GM12878 (cell line): Measurements from ENCODE around the gene GGCX. TPM values are rescaled to one million over a fixed set of nuclear protein-coding genes. Genes with fewer than 3 reads are reported as not detected.

ENCODE experiments used
- ATAC-seq: fragments of 200-7000 bp; cut with Tn5 transposase; 3 replicates; pipeline ENCODE4 v1.9.1; 2020; ENCODE audit warnings: mild to moderate bottlenecking, moderate library complexity
- BruUV-seq: library from RNA; stranded (reverse); fragments of 400-500 nt; replicated peaks from 2 replicates; lab custom pipeline; 2021; lab: Mats Ljungman, UMichigan
- CTCF ChIA-PET: fragments of 300-600 bp; sonication (Branson Sonifier 250); formaldehyde crosslinking; extraction: SDS; loops from one replicate; lab custom pipeline; 2021; ENCODE audit warnings: inconsistent platforms; lab: Yijun Ruan, JAX
- POLR2A ChIA-PET: fragments of 350-600 bp; formaldehyde crosslinking; extraction: SDS; loops from one replicate; lab custom pipeline; 2021; ENCODE audit warnings: inconsistent platforms; lab: Charles Lee
- RAD21 ChIA-PET: fragments of 300-600 bp; sonication (Branson Sonifier 250); formaldehyde crosslinking; loops from one replicate; lab custom pipeline; 2023; ENCODE audit warnings: antibody characterized with exemption; ENCODE audit not compliant: unreplicated experiment; lab: Charles Lee
- SMC1A ChIA-PET: fragments of 300-600 bp; sonication (Branson Sonifier 250); formaldehyde crosslinking; loops from one replicate; lab custom pipeline; 2023; ENCODE audit not compliant: unreplicated experiment, uncharacterized antibody; lab: Charles Lee
- DNase-seq: peaks from one replicate; pipeline ENCODE4 v3.0.0-alpha.2; 2011; ENCODE audit warnings: low read depth, low spot score
- FAIRE-seq: peaks from 3 replicates; lab custom pipeline; 2011; peaks lifted over from hg19 to GRCh38; lab: Jason Lieb, UNC
- H2AFZ ChIP-seq: 2 replicates; pipeline ENCODE4 v1.6.0; 2011; ENCODE audit warnings: low read depth, low read length, control low read depth; ENCODE audit not compliant: control insufficient read depth
- H3K27ac ChIP-seq: 2 replicates; pipeline ENCODE4 v1.5.1; 2011; ENCODE audit warnings: control low read depth; ENCODE audit not compliant: control insufficient read depth, insufficient read depth
- H3K27me3 ChIP-seq, 2 experiments: replicated peaks in 1 of 2; 2 replicates each; pipeline versions ENCODE4 v1.6.0 to v1.6.1; 2011; ENCODE audit warnings: low read length in 1 of 2; ENCODE audit not compliant: control insufficient read depth in 2 of 2, insufficient read depth in 2 of 2
- H3K36me3 ChIP-seq, 2 experiments: 2 replicates each; pipeline ENCODE4 v1.5.1; 2011; ENCODE audit warnings: low read length in 1 of 2; ENCODE audit not compliant: control insufficient read depth in 2 of 2, insufficient read depth in 2 of 2
- H3K4me1 ChIP-seq: 2 replicates; pipeline ENCODE4 v1.6.1; 2011; ENCODE audit warnings: mild to moderate bottlenecking, low read length, moderate library complexity, mixed read lengths; ENCODE audit not compliant: control insufficient read depth, insufficient read depth
- H3K4me2 ChIP-seq: 2 replicates; pipeline ENCODE4 v1.6.0; 2011; ENCODE audit warnings: control low read depth; ENCODE audit not compliant: control insufficient read depth, insufficient read depth
- H3K4me3 ChIP-seq: fragments of 200-600 bp; sonication (generic); 2 replicates; pipeline ENCODE4 v1.5.1; 2016
- H3K79me2 ChIP-seq: 2 replicates; pipeline ENCODE4 v1.6.0; 2011; ENCODE audit warnings: low read length; ENCODE audit not compliant: control insufficient read depth, insufficient read depth
- H3K9ac ChIP-seq: 2 replicates; pipeline ENCODE4 v1.8.0; 2011; ENCODE audit warnings: low read length, control low read depth, mixed read lengths; ENCODE audit not compliant: control insufficient read depth, insufficient read depth
- H3K9me3 ChIP-seq: replicated peaks from 3 replicates; pipeline ENCODE4 v1.5.1; 2011; ENCODE audit warnings: mild to moderate bottlenecking, low read length; ENCODE audit not compliant: control insufficient read depth, insufficient read depth
- H4K20me1 ChIP-seq: 2 replicates; pipeline ENCODE4 v1.6.0; 2011; ENCODE audit not compliant: control insufficient read depth, insufficient read depth
- BMI1 ChIP-seq: fragments of 450-650 bp; IDR thresholded peaks from 2 replicates; pipeline ENCODE4 v1.6.1; 2016; ENCODE audit warnings: mild to moderate bottlenecking, moderate library complexity, borderline replicate concordance
- CHD1 ChIP-seq: IDR thresholded peaks from 2 replicates; pipeline ENCODE4 v1.6.1; 2012; ENCODE audit warnings: low read depth, low read length, improper control_type of control experiment
- EZH2 ChIP-seq: IDR thresholded peaks from 2 replicates; pipeline ENCODE4 v1.6.1; 2012; ENCODE audit warnings: low read depth, mild to moderate bottlenecking, control low read depth, inconsistent platforms, low read length, borderline replicate concordance; ENCODE audit not compliant: control insufficient read depth
- HCFC1 ChIP-seq: fragments of 150-350 bp; IDR thresholded peaks from 2 replicates; pipeline ENCODE4 v1.6.1; 2014; ENCODE audit warnings: low read length
- IKZF1 ChIP-seq: fragments of 450-650 bp; conservative IDR thresholded peaks from 2 replicates; pipeline ENCODE4 v1.6.1; 2017; ENCODE audit warnings: antibody characterized with exemption, mild to moderate bottlenecking
- KDM1A ChIP-seq: fragments of 200-600 bp; sonication (generic); IDR thresholded peaks from 2 replicates; pipeline ENCODE4 v1.6.1; 2016; ENCODE audit warnings: borderline replicate concordance
- KLF5 ChIP-seq: fragments of 450-650 bp; IDR thresholded peaks from 2 replicates; pipeline ENCODE4 v1.6.1; 2014; ENCODE audit warnings: mild to moderate bottlenecking; ENCODE audit not compliant: partially characterized antibody
- MYC ChIP-seq: IDR thresholded peaks from 2 replicates; pipeline ENCODE4 v1.6.1; 2011; ENCODE audit warnings: mild to moderate bottlenecking, low read length, moderate library complexity, inconsistent platforms; ENCODE audit not compliant: insufficient read depth, insufficient replicate concordance, insufficient read length, severe bottlenecking
- NFXL1 ChIP-seq: fragments of 450-650 bp; IDR thresholded peaks from 2 replicates; pipeline ENCODE4 v1.6.1; 2017; ENCODE audit warnings: antibody characterized with exemption, mild to moderate bottlenecking, borderline replicate concordance
- NR2F1 ChIP-seq: fragments of 450-650 bp; conservative IDR thresholded peaks from 2 replicates; pipeline ENCODE4 v1.6.1; 2017; ENCODE audit warnings: mild to moderate bottlenecking
- PML ChIP-seq: IDR thresholded peaks from 2 replicates; pipeline ENCODE4 v1.6.1; 2012; ENCODE audit warnings: low read length, inconsistent platforms
- RBBP5 ChIP-seq: fragments of 200-600 bp; sonication (generic); conservative IDR thresholded peaks from 2 replicates; pipeline ENCODE4 v1.6.1; 2016
- RCOR1 ChIP-seq: conservative IDR thresholded peaks from 2 replicates; pipeline ENCODE4 v1.6.1; 2012; ENCODE audit warnings: low read depth, low read length, improper control_type of control experiment
- SIN3A ChIP-seq: IDR thresholded peaks from 2 replicates; pipeline ENCODE4 v1.6.1; 2012; ENCODE audit warnings: low read depth, low read length, improper control_type of control experiment
- SREBF1 ChIP-seq: IDR thresholded peaks from 2 replicates; pipeline ENCODE4 v1.6.1; 2012; ENCODE audit warnings: mild to moderate bottlenecking, low read length
- STAT1 ChIP-seq: fragments of 450-650 bp; conservative IDR thresholded peaks from 2 replicates; pipeline ENCODE4 v1.6.1; 2014; ENCODE audit warnings: antibody characterized with exemption, mild to moderate bottlenecking
- YY1 ChIP-seq: IDR thresholded peaks from 2 replicates; pipeline ENCODE4 v1.6.1; 2011; ENCODE audit warnings: low read depth, mild to moderate bottlenecking, low read length
- ZNF24 ChIP-seq: fragments of 450-650 bp; IDR thresholded peaks from 2 replicates; pipeline ENCODE4 v1.6.1; 2017; ENCODE audit warnings: antibody characterized with exemption, mild to moderate bottlenecking
- ZSCAN29 ChIP-seq: fragments of 450-650 bp; IDR thresholded peaks from 2 replicates; pipeline ENCODE4 v1.6.1; 2017; ENCODE audit warnings: mild to moderate bottlenecking, moderate library complexity
- WGBS: methylation state at CpG from one replicate; pipeline ENCODE4 v1.1.6; 2016; ENCODE audit warnings: low lambda C conversion rate; ENCODE audit not compliant: insufficient replicate concordance, insufficient coverage; ENCODE audit errors: missing lambda C conversion rate; 5-methylcytosine and 5-hydroxymethylcytosine counted together
- in situ Hi-C: fragments of 300-500 bp; cut with MboI; formaldehyde crosslinking; loops from 9 replicates; pipeline ENCODE4 v1.14.3; 2018; ENCODE audit warnings: mixed read lengths
- intact Hi-C: fragments of 100-400 bp; cut with micrococcal nuclease; formaldehyde crosslinking; loops from one replicate; pipeline ENCODE4 v1.14.2; 2022; ENCODE audit not compliant: unreplicated experiment
- polyA plus RNA-seq, 11 experiments: library from polyadenylated mRNA; depleted of rRNA in 4 of 11; unstranded in 6 of 11; stranded (reverse) in 5 of 11; fragments of >200 nt; fragmentation: Nextera tagmentation in 4 of 11; fragmentation: Illumina TruSeq in 1 of 11; extraction: Ambion mirVana in 4 of 11; extraction: Trizol in 1 of 11; gene quantifications; 1 replicate in 1 of 11; 2 replicates in 10 of 11; pipeline versions ENCODE4 v1.2.1 to v1.2.3, GENCODE V29; 2011 to 2016; ENCODE audit warnings: inconsistent platforms in 2 of 11, missing spikeins in 2 of 11, low read depth in 1 of 11
- total RNA-seq, 4 experiments: library from RNA; depleted of rRNA in 3 of 4; stranded (reverse); fragments of >200 nt in 3 of 4; fragmentation: Illumina TruSeq in 1 of 4; extraction: Trizol in 1 of 4; gene quantifications; 2 replicates each; pipeline versions ENCODE4 v1.2.1 to v1.2.3, GENCODE V29; 2013 to 2021
- TF ChIP-seq, protein P1 (sequence below): fragments of 450-650 bp; IDR thresholded peaks from 2 replicates; pipeline ENCODE4 v1.6.1; 2017; ENCODE audit warnings: mild to moderate bottlenecking, moderate library complexity
- TF ChIP-seq, protein P2 (sequence below): IDR thresholded peaks from 2 replicates; pipeline ENCODE4 v1.6.1; 2012; ENCODE audit warnings: low read depth, low read length, improper control_type of control experiment

The GGCX gene
- total and polyA plus RNA-seq, 10 of the 15 experiments (the other 5 are each of a cell fraction or from before 2014, with no cell fraction given) = 18.1 to 52.7 (median 25.0) TPM

DNA sequence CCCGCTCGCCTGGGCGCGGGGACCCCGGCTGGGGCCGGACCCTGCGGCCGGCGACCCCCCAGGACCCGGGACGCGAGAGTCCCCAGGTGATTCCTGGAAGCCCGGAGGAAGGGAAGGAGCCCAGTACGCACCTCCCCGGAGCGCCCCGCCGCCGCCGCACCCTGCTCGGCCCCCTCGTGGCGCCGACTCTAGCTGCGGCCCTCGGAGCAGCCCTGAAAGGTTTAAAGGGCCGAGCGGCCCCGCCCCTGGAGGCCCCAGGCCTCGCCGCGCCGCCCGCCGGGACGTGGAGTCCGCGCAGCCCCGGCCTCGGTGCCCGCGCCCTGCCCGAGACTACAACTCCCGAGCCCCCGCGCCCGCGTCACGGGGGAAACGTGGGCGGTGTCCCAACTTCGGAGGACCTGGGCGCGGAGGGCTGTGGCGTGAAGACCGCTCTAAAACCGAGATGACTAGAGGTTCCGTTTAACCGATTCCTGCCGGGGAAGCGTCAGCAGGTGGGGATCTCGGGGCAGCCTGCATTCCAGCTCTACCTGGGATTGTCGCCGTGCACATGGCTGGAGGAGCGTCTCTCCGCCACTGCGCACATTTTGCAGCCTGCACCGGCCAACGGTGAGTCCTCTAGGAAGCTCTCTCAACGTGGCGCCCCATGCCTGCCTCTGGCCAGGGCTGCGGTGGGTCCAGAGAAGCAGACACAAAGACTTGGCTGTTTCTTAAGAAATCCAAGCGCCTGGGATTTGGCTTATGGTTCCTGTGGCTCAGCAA is 41.4 kb upstream of the GGCX start, which contains the start of gene TMEM150A:
Gene TMEM150A (minus strand): TSS at position 223 of the 759 bp plus-strand sequence. CDS start 750 bp downstream, outside the sequence.
- WGBS = 1% methylated on average over 59 of the region's 73 CpGs
- H3K4me1 ChIP-seq = no peaks in the 10 kb centered on the region; the same call in 1 of the 2 replicates
- H3K9me3 ChIP-seq = no peaks in the 10 kb centered on the region
- in situ Hi-C loops = no loop called here
- ChIA-PET POLR2A (interaction anchor here (1.0 to 1.1 kb wide), 4 partner anchors 9 to 42 kb away, joined by 3 to 5 read pairs (median 3); partner anchors contain the start of genes C2orf68 and VAMP8), SMC1A (no interaction called here), CTCF (interaction anchor here (1.0 to 1.5 kb wide), 2 partner anchors 35 to 156 kb away, joined by 3 to 5 read pairs; no protein-coding TSS in a partner anchor), RAD21 (no interaction called here)
- H3K4me2 ChIP-seq = peak within 1 kb of the TSS; percentile 95
- ATAC-seq = peak; percentile 99
- intact Hi-C loops = loop anchor here (2.0 kb wide), 1 partner anchor 42 kb away; the partner anchor contains the start of gene GGCX
- peak; percentile 34 for DNase-seq
- H2AFZ ChIP-seq = peak within 1 kb of the TSS; percentile 91
- no peak within 1 kb of the TSS for H3K27ac ChIP-seq
- BruUV-seq = no TSS peak
- H3K9ac ChIP-seq = peak within 1 kb of the TSS; percentile 59
- H3K27me3 ChIP-seq = no peaks in the 10 kb centered on the region
- peak; percentile 44 for FAIRE-seq
- H3K79me2 ChIP-seq = no peaks in the 10 kb centered on the region
- peak within 1 kb of the TSS; percentile 92 for H3K4me3 ChIP-seq
- no peaks in the 10 kb centered on the region for H4K20me1 ChIP-seq
- H3K36me3 ChIP-seq = peaks cover 0 to 10% of the 10 kb centered on the region in 2 experiments; a peak in 2 of 4 replicates
- no peak for TF ChIP-seq ZNF24
- no peak for TF ChIP-seq RCOR1
- TF ChIP-seq KDM1A = no peak
- TF ChIP-seq SREBF1 = 0 out of 2 replicates have a peak, but pooled peaks have one; percentile 22
- TF ChIP-seq HCFC1 = peak; percentile 91
- TF ChIP-seq, protein P1, sequence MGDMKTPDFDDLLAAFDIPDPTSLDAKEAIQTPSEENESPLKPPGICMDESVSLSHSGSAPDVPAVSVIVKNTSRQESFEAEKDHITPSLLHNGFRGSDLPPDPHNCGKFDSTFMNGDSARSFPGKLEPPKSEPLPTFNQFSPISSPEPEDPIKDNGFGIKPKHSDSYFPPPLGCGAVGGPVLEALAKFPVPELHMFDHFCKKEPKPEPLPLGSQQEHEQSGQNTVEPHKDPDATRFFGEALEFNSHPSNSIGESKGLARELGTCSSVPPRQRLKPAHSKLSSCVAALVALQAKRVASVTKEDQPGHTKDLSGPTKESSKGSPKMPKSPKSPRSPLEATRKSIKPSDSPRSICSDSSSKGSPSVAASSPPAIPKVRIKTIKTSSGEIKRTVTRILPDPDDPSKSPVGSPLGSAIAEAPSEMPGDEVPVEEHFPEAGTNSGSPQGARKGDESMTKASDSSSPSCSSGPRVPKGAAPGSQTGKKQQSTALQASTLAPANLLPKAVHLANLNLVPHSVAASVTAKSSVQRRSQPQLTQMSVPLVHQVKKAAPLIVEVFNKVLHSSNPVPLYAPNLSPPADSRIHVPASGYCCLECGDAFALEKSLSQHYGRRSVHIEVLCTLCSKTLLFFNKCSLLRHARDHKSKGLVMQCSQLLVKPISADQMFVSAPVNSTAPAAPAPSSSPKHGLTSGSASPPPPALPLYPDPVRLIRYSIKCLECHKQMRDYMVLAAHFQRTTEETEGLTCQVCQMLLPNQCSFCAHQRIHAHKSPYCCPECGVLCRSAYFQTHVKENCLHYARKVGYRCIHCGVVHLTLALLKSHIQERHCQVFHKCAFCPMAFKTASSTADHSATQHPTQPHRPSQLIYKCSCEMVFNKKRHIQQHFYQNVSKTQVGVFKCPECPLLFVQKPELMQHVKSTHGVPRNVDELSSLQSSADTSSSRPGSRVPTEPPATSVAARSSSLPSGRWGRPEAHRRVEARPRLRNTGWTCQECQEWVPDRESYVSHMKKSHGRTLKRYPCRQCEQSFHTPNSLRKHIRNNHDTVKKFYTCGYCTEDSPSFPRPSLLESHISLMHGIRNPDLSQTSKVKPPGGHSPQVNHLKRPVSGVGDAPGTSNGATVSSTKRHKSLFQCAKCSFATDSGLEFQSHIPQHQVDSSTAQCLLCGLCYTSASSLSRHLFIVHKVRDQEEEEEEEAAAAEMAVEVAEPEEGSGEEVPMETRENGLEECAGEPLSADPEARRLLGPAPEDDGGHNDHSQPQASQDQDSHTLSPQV = peak; percentile 70; the same call in 1 of the 2 replicates
- no peak for TF ChIP-seq ZSCAN29
- TF ChIP-seq IKZF1 = peak; percentile 95
- TF ChIP-seq NR2F1 = peak; percentile 65
- peak; percentile 48; the same call in 1 of the 2 replicates for TF ChIP-seq STAT1
- no peak for TF ChIP-seq NFXL1
- no peak for TF ChIP-seq BMI1
- TF ChIP-seq YY1 = 0 out of 2 replicates have a peak, but pooled peaks have one; percentile 62
- TF ChIP-seq KLF5 = peak; percentile 69
- no peak for TF ChIP-seq CHD1
- no peak for TF ChIP-seq PML
- no peak for TF ChIP-seq RBBP5
- no peak for TF ChIP-seq EZH2
- no peak for TF ChIP-seq MYC
- peak; percentile 92 for TF ChIP-seq SIN3A
- TF ChIP-seq, protein P2, sequence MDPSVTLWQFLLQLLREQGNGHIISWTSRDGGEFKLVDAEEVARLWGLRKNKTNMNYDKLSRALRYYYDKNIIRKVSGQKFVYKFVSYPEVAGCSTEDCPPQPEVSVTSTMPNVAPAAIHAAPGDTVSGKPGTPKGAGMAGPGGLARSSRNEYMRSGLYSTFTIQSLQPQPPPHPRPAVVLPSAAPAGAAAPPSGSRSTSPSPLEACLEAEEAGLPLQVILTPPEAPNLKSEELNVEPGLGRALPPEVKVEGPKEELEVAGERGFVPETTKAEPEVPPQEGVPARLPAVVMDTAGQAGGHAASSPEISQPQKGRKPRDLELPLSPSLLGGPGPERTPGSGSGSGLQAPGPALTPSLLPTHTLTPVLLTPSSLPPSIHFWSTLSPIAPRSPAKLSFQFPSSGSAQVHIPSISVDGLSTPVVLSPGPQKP = peak; percentile 24; the same call in 1 of the 2 replicates
